Nephron (organoid): ENCODE results near the gene AVP.
"Not testable (repeated sequence)": the region's sequence is repeated elsewhere in the genome, so short reads cannot be mapped to it uniquely, and the experiment has no call there.

Source experiments
- H3K27ac Mint-ChIP-seq, 3 experiments: 2 replicates each; pipeline ENCODE4 v1.8.0; 2020; ENCODE audit warnings: mixed read lengths in 3 of 3, mild to moderate bottlenecking in 2 of 3, moderate library complexity in 1 of 3
- H3K27me3 Mint-ChIP-seq: 2 replicates; pipeline ENCODE4 v1.8.0; 2021; ENCODE audit warnings: low read depth, mild to moderate bottlenecking, moderate library complexity, mixed read lengths
- H3K36me3 Mint-ChIP-seq: 2 replicates; pipeline ENCODE4 v1.8.0; 2020; ENCODE audit warnings: low read depth, mixed read lengths
- H3K4me1 Mint-ChIP-seq: 2 replicates; pipeline ENCODE4 v1.8.0; 2020; ENCODE audit warnings: mixed read lengths
- H3K4me3 Mint-ChIP-seq, 3 experiments: 2 replicates each; pipeline ENCODE4 v1.8.0; 2020; ENCODE audit warnings: mild to moderate bottlenecking in 3 of 3, mixed read lengths in 3 of 3, moderate library complexity in 2 of 3
- H3K9me3 Mint-ChIP-seq: 2 replicates; pipeline ENCODE4 v1.8.0; 2020; ENCODE audit warnings: mixed read lengths
- CTCF ChIP-seq, 3 experiments: fragments of 200-600 bp; sonication (generic); IDR thresholded peaks; one replicate each; pipeline ENCODE4 v1.5.0; 2021; ENCODE audit warnings: antibody characterized with exemption in 3 of 3; ENCODE audit not compliant: unreplicated experiment in 3 of 3

Gene AVP

GRCh38 chr20:3121271-3121911, 36.9 kb upstream of the AVP start:
- peaks cover 20% of the 10 kb centered on the region for H3K9me3 Mint-ChIP-seq
- no peaks in the 10 kb centered on the region for H3K27me3 Mint-ChIP-seq
- TF ChIP-seq CTCF (IDR thresholded peaks at IDR 0.05; ENCODE audit: unreplicated experiment in 3 of 3): no peak
- no peaks in the 10 kb centered on the region for H3K4me1 Mint-ChIP-seq
- no peak overlapping the region for H3K27ac Mint-ChIP-seq
- peaks cover 64% of the 10 kb centered on the region for H3K36me3 Mint-ChIP-seq
- no peak overlapping the region for H3K4me3 Mint-ChIP-seq

GRCh38 chr20:3119044-3119443, 34.5 kb upstream of the AVP start:
- Mint-ChIP-seq H3K4me3 (no peak overlapping the region), H3K9me3 (peaks cover 15% of the 10 kb centered on the region), H3K27ac (no peak overlapping the region), H3K36me3 (peaks cover 56% of the 10 kb centered on the region), H3K27me3 (no peaks in the 10 kb centered on the region), H3K4me1 (no peaks in the 10 kb centered on the region)
- no peak for TF ChIP-seq CTCF (IDR thresholded peaks at IDR 0.05; ENCODE audit: unreplicated experiment in 3 of 3)

DNA sequence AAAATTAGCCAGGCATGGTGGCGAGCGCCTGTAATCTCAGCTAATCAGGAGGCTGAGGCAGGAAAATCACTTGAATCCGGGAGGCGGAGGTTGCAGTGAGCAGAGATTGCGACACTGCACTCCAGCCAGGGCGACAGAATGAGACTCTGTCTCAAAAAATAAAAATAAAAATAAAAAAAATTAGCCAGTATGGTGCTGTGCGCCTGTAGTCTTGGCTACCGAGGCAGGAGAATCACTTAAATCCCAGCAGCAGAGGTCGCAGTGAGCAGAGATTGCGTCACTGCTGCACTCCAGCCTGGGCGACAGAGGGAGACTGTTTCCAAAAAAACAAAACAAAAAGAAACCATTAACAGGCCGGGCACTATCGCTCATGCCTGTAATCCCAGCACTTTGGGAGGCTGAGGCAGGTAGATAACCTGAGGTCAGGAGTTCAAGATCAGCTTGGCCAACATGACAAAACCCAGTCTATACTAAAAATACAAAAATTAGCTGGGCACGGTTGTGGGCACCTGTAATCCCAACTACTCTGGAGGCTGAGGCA, 33.4 kb upstream of the AVP start:
- not testable (repeated sequence) for H3K4me1 Mint-ChIP-seq, H3K4me3 Mint-ChIP-seq, H3K9me3 Mint-ChIP-seq, H3K27ac Mint-ChIP-seq, H3K27me3 Mint-ChIP-seq
- TF ChIP-seq CTCF (IDR thresholded peaks at IDR 0.05; ENCODE audit: unreplicated experiment in 3 of 3): peak; percentile 48 to 52 (median 48)
- peaks cover 49% of the 10 kb centered on the region for H3K36me3 Mint-ChIP-seq

GRCh38 chr20:3116341-3116740, 31.8 kb upstream of the AVP start:
- no peak for TF ChIP-seq CTCF (IDR thresholded peaks at IDR 0.05; ENCODE audit: unreplicated experiment in 3 of 3)
- Mint-ChIP-seq H3K9me3 (no peaks in the 10 kb centered on the region), H3K27me3 (no peaks in the 10 kb centered on the region), H3K36me3 (peaks cover 40% of the 10 kb centered on the region), H3K4me3 (no peak overlapping the region), H3K4me1 (no peaks in the 10 kb centered on the region), H3K27ac (no peak overlapping the region)

GRCh38 chr20:3115190-3116107, 30.9 kb upstream of the AVP start:
- no peaks in the 10 kb centered on the region for H3K4me1 Mint-ChIP-seq

More at GRCh38 chr20:3115190-3116107, 30.9 kb upstream of the AVP start:
- Mint-ChIP-seq H3K4me3 (no peak overlapping the region), H3K9me3 (no peaks in the 10 kb centered on the region), H3K27me3 (no peaks in the 10 kb centered on the region), H3K27ac (no peak overlapping the region), H3K36me3 (peaks cover 36% of the 10 kb centered on the region)
- peak; percentile 74 to 80 (median 79) for TF ChIP-seq CTCF (IDR thresholded peaks at IDR 0.05; ENCODE audit: unreplicated experiment in 3 of 3)
